Hepatocyte (in vitro differentiated cells): ENCODE results near the gene NUMA1.

Experiments used
- EZH2 ChIP-seq: fragments of 200-600 bp; sonication (generic); IDR thresholded peaks from 2 replicates; pipeline ENCODE4 v1.6.1; 2016; ENCODE audit warnings: antibody characterized with exemption, mild to moderate bottlenecking, borderline replicate concordance
- EZH2phosphoT487 ChIP-seq: fragments of 200-600 bp; sonication (generic); IDR thresholded peaks from one replicate; pipeline ENCODE4 v1.6.1; 2018; ENCODE audit warnings: antibody characterized with exemption, mild to moderate bottlenecking, low read depth, moderate library complexity; ENCODE audit not compliant: unreplicated experiment, severe bottlenecking
- TF ChIP-seq, protein P1 (sequence below): fragments of 200-600 bp; sonication (generic); IDR thresholded peaks from 2 replicates; pipeline ENCODE4 v1.5.1; 2016; ENCODE audit warnings: antibody characterized with exemption, mild to moderate bottlenecking; ENCODE audit not compliant: poor library complexity

DNA sequence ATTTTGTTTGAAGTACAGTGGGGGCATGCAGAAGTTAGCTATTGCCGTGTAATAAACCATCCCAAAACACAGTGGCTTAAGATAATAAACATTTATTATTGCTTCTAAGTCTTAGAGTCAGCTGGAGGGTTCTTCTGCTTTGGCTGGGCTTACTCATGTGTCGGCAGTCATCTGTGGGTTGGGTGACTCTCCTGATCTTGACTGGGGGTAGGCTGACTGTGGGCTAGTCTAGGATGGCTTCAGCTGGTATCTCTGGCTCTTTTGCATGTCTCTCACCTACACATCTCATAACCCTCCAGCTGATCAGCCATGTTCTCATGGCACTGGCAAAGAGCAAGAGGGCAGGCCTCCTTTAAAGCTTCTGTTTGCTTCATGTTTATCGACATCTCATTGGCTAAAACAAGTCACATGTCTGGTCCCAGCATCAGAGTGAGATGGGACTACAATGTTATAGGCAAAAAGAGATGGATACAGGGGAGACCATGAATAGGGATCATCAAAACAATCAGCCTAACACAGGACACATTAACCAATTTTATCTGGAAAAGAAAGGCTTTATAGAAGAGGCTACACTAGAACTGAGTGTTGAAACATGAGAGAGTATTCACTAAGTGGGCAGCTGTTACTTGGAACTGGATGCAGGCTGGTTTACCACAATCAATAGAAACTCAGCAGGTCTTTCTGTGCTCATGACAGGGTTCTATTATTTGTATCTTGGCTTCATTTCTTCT is 5.4 kb upstream of the NUMA1 start:
- TF ChIP-seq EZH2 (no peak), EZH2phosphoT487 (no peak)
- TF ChIP-seq, protein P1, sequence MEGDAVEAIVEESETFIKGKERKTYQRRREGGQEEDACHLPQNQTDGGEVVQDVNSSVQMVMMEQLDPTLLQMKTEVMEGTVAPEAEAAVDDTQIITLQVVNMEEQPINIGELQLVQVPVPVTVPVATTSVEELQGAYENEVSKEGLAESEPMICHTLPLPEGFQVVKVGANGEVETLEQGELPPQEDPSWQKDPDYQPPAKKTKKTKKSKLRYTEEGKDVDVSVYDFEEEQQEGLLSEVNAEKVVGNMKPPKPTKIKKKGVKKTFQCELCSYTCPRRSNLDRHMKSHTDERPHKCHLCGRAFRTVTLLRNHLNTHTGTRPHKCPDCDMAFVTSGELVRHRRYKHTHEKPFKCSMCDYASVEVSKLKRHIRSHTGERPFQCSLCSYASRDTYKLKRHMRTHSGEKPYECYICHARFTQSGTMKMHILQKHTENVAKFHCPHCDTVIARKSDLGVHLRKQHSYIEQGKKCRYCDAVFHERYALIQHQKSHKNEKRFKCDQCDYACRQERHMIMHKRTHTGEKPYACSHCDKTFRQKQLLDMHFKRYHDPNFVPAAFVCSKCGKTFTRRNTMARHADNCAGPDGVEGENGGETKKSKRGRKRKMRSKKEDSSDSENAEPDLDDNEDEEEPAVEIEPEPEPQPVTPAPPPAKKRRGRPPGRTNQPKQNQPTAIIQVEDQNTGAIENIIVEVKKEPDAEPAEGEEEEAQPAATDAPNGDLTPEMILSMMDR, result no peak
